ENCODE measurements around the gene ASB8. TPM values are rescaled to one million over a fixed set of nuclear protein-coding genes. Genes with fewer than 3 reads are reported as not detected.

ASB8 gene
- total and polyA plus RNA-seq, 2 donors (not counting 1 experiment from before 2014, with no cell fraction given), result 23.8 to 35.0 TPM

- no peak for TF ChIP-seq EZH2 (IDR thresholded peaks at IDR 0.05; ENCODE audit: low read length, missing control alignments)
- H3K9me3 ChIP-seq (ENCODE audit: control insufficient read depth, insufficient read depth, low read depth, low read length), result no peaks in the 10 kb centered on the region
- H3K4me2 ChIP-seq (ENCODE audit: extremely low read depth, insufficient read depth, low read length), result peak overlapping the region; percentile 95
- H3K27ac ChIP-seq (ENCODE audit: insufficient read depth, low read length), result peak overlapping the region; percentile 72
- peak in 1 of 2 donors; percentile 37 for DNase-seq (ENCODE audit: low read depth in 2 of 2)
- H3K4me1 ChIP-seq (ENCODE audit: control insufficient read depth, extremely low read depth, insufficient read depth, low read length), result peaks cover 2% of the 10 kb centered on the region
- H3K27me3 ChIP-seq (ENCODE audit: control insufficient read depth, insufficient read depth, low read length), result no peaks in the 10 kb centered on the region
- peaks cover 18% of the 10 kb centered on the region for H3K79me2 ChIP-seq (ENCODE audit: control insufficient read depth, insufficient read depth, low read length)
- H4K20me1 ChIP-seq (ENCODE audit: control insufficient read depth, extremely low read depth, insufficient read depth, low read length), result no peaks in the 10 kb centered on the region
- peak overlapping the region; percentile 9 for H3K9ac ChIP-seq (ENCODE audit: insufficient read depth, low read length)
- peak overlapping the region; percentile 69 to 95 (median 92) for H3K4me3 ChIP-seq (replicated peaks in 1 of 4; ENCODE audit: control extremely low read depth in 1 of 4, insufficient read depth in 1 of 4, low read depth in 3 of 4, low read length in 4 of 4)
- H3K36me3 ChIP-seq (ENCODE audit: control insufficient read depth, insufficient read depth, low read length), result no peaks in the 10 kb centered on the region
- peak overlapping the region; percentile 97 for H2AFZ ChIP-seq (ENCODE audit: low read length)
Measured at GRCh38 chr12:48119834-48120195, 37.5 kb downstream of the ASB8 start.

- H3K4me1 ChIP-seq (ENCODE audit: control insufficient read depth, extremely low read depth, insufficient read depth, low read length), result peaks cover 2% of the 10 kb centered on the region
- H3K27ac ChIP-seq (ENCODE audit: insufficient read depth, low read length), result peak within 1 kb of the TSS; percentile 72
- H3K27me3 ChIP-seq (ENCODE audit: control insufficient read depth, insufficient read depth, low read length), result no peaks in the 10 kb centered on the region
Measured at GRCh38 chr12:48119078-48119833, 38.1 kb downstream of the ASB8 start, which contains the start of gene PFKM. Gene PFKM (plus strand): TSS chr12:48119364. CDS start chr12:48122775, 3,411 bp downstream.

GRCh38 chr12:48118284-48118871, 38.9 kb downstream of the ASB8 start:
- TF ChIP-seq EZH2 (IDR thresholded peaks at IDR 0.05; ENCODE audit: low read length, missing control alignments) (no peak), CTCF (conservative IDR thresholded peaks at IDR 0.05 in 1 of 2, IDR thresholded peaks at IDR 0.05 in 1 of 2; ENCODE audit: low read depth in 1 of 2, low read length in 2 of 2) (no peak)
- Histone ChIP-seq H3K36me3 (ENCODE audit: control insufficient read depth, insufficient read depth, low read length) (no peaks in the 10 kb centered on the region), H3K79me2 (ENCODE audit: control insufficient read depth, insufficient read depth, low read length) (peaks cover 18% of the 10 kb centered on the region), H3K4me1 (ENCODE audit: control insufficient read depth, extremely low read depth, insufficient read depth, low read length) (peaks cover 2% of the 10 kb centered on the region), H2AFZ (ENCODE audit: low read length) (peak overlapping the region; percentile 79), H3K4me2 (ENCODE audit: extremely low read depth, insufficient read depth, low read length) (peak overlapping the region; percentile 80), H4K20me1 (ENCODE audit: control insufficient read depth, extremely low read depth, insufficient read depth, low read length) (no peaks in the 10 kb centered on the region), H3K4me3 (replicated peaks in 1 of 4; ENCODE audit: control extremely low read depth in 1 of 4, insufficient read depth in 1 of 4, low read depth in 3 of 4, low read length in 4 of 4) (peak overlapping the region; percentile 69 to 95 (median 92)), H3K9me3 (ENCODE audit: control insufficient read depth, insufficient read depth, low read depth, low read length) (no peaks in the 10 kb centered on the region), H3K9ac (ENCODE audit: insufficient read depth, low read length) (no peak overlapping the region), H3K27me3 (ENCODE audit: control insufficient read depth, insufficient read depth, low read length) (peaks cover 3% of the 10 kb centered on the region), H3K27ac (ENCODE audit: insufficient read depth, low read length) (no peak overlapping the region)
- no peak for DNase-seq (ENCODE audit: low read depth in 2 of 2)

More at GRCh38 chr12:48119078-48119833, 38.1 kb downstream of the ASB8 start, which contains the start of gene PFKM:
- Histone ChIP-seq H3K79me2 (ENCODE audit: control insufficient read depth, insufficient read depth, low read length) (peaks cover 18% of the 10 kb centered on the region), H3K36me3 (ENCODE audit: control insufficient read depth, insufficient read depth, low read length) (no peaks in the 10 kb centered on the region), H3K9me3 (ENCODE audit: control insufficient read depth, insufficient read depth, low read depth, low read length) (no peaks in the 10 kb centered on the region), H4K20me1 (ENCODE audit: control insufficient read depth, extremely low read depth, insufficient read depth, low read length) (no peaks in the 10 kb centered on the region), H3K4me3 (replicated peaks in 1 of 4; ENCODE audit: control extremely low read depth in 1 of 4, insufficient read depth in 1 of 4, low read depth in 3 of 4, low read length in 4 of 4) (peak within 1 kb of the TSS; percentile 69 to 95 (median 92)), H3K4me2 (ENCODE audit: extremely low read depth, insufficient read depth, low read length) (peak within 1 kb of the TSS; percentile 95), H2AFZ (ENCODE audit: low read length) (peak within 1 kb of the TSS; percentile 97), H3K9ac (ENCODE audit: insufficient read depth, low read length) (peak within 1 kb of the TSS; percentile 9)
- TF ChIP-seq CTCF (conservative IDR thresholded peaks at IDR 0.05 in 1 of 2, IDR thresholded peaks at IDR 0.05 in 1 of 2; ENCODE audit: low read depth in 1 of 2, low read length in 2 of 2) (no peak), EZH2 (IDR thresholded peaks at IDR 0.05; ENCODE audit: low read length, missing control alignments) (no peak)
- DNase-seq (ENCODE audit: low read depth in 2 of 2), result peak; percentile 92

All from fibroblast of lung (primary cell).